Gastrocnemius medialis (tissue), 4 donors: ENCODE data around the gene PCDH12.

ENCODE experiments used
- CTCF ChIP-seq, 5 experiments: fragments of 450-650 bp in 3 of 5; fragments of 200-600 bp in 2 of 5; sonication (generic) in 2 of 5; IDR thresholded peaks in 4 of 5; conservative IDR thresholded peaks in 1 of 5; 1 replicate in 4 of 5; 2 replicates in 1 of 5; pipeline ENCODE4 v1.5.1; 2016 to 2019; ENCODE audit warnings: antibody characterized with exemption in 5 of 5, mild to moderate bottlenecking in 3 of 5, moderate library complexity in 3 of 5
- POLR2A ChIP-seq, 2 donors: fragments of 450-650 bp; IDR thresholded peaks; one replicate each; pipeline ENCODE4 v1.6.1; 2017; ENCODE audit warnings: antibody characterized with exemption in 2 of 2, mild to moderate bottlenecking in 2 of 2, moderate library complexity in 2 of 2

GRCh38 chr5:141949511-141949910 is 8.5 kb downstream of the PCDH12 start:
- TF ChIP-seq CTCF (IDR thresholded peaks at IDR 0.05 in 4 of 5, conservative IDR thresholded peaks at IDR 0.05 in 1 of 5) (no peak), POLR2A (IDR thresholded peaks at IDR 0.05) (no peak)
